Measurements from ENCODE around the gene SLC6A4. TPM values are rescaled to one million over a fixed set of nuclear protein-coding genes. Genes with fewer than 3 reads are reported as not detected.
"Not testable (repeated sequence)": the region's sequence is repeated elsewhere in the genome, so short reads cannot be mapped to it uniquely, and the experiment has no call there.

Gene SLC6A4
- total RNA-seq, 2 experiments from 2014 or later, result 0.10 TPM; not detected in 1

DNA sequence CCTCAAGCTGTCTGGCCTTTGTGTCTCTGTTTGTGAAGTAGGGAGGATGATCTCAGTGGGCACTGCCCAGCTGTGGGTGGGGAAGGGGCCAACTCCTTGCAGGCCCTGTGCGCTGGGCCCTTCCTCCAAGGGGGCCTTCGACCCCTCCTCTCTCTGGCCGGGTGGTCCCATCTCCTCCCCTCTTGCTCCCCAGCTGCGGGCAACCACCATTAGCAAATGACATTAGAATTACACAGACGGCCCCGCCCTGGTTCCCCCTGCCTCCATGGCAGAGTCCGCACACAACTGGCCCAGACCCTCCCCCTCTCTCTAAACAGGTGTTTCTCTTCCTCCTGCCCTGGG is 2.5 kb upstream of the SLC6A4 start:
- no peak overlapping the region for H3K27ac Mint-ChIP-seq
- no peak overlapping the region for H3K4me3 Mint-ChIP-seq
- POLR2A ChIA-PET, result no interaction called here
- peaks cover 58% of the 10 kb centered on the region for H3K27me3 Mint-ChIP-seq (ENCODE audit: low read depth)
- no peak for ATAC-seq
- no peak for DNase-seq
- CTCF ChIA-PET, result interaction anchor here (1.5 to 1.7 kb wide), 2 partner anchors 113 to 133 kb away, joined by 5 to 7 read pairs; no protein-coding TSS in a partner anchor
- peaks cover 31% of the 10 kb centered on the region for H3K4me1 Mint-ChIP-seq (ENCODE audit: low read depth)
- no peaks in the 10 kb centered on the region for H3K9me3 Mint-ChIP-seq (ENCODE audit: insufficient read depth)
- H3K36me3 Mint-ChIP-seq (ENCODE audit: low read depth), result no peaks in the 10 kb centered on the region

DNA sequence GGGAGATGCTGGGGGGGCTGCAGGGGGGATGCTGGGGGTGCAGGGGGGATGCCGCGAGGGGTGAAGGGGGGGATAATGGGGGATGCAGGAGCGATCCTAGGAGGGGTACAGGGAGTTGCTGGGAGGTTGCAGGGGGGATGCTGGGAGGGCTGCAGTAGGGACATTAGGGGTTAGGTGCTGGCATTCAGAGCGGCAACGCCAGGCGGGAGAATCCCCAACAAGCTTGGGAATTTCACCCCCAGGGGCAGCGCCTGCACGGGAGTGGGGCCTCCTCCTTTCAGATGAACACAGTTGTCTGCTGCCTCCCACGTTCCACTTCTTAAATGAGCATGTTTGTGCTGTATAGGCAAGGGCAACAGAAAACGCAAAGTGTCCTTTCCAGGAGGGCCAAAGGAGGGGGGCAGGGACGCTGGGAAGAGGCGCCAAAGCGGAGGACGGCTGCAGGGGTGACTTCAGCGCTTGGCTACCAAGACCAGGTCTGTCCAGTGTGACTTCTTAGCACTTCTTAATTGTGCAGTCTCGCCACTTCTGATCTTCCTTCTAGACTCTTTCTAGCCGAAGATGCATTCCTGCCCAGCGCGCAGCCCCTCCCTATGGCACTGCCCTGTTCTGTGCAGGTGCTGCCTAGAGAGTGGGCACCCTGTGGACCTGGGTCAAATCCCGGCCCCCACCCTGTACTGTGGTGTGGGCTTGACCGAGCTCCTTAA is 2.0 kb upstream of the SLC6A4 start:
- ATAC-seq, result no peak
- ChIA-PET POLR2A (no interaction called here), CTCF (interaction anchor here (1.7 to 3.0 kb wide), 3 partner anchors 12 to 132 kb away, joined by 5 to 17 read pairs (median 5); no protein-coding TSS in a partner anchor)
- Mint-ChIP-seq H3K9me3 (ENCODE audit: insufficient read depth) (no peaks in the 10 kb centered on the region), H3K27me3 (ENCODE audit: low read depth) (peaks cover 61% of the 10 kb centered on the region), H3K4me3 (no peak overlapping the region), H3K4me1 (ENCODE audit: low read depth) (peaks cover 31% of the 10 kb centered on the region), H3K27ac (no peak overlapping the region), H3K36me3 (ENCODE audit: low read depth) (no peaks in the 10 kb centered on the region)
- no peak for DNase-seq

DNA sequence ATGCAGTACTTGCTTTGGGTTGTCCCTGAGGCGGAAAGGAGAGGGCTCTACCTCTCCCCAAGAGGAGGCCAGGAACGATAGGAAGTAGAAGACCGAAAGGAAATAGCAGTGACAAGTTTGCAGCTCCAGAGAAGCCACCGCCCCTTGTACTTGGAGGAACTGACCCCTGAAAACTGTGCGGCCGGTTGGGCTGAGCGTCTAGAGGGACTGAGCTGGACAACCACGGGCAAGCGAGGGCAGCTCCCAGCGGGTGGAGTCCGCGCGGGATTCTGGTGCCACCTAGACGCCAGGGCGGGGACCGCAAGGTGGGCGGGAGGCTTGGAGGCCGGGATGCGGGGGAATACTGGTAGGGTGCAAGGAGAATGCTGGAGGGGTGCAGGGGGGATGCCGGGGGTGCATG is 1.3 kb upstream of the SLC6A4 start:
- peaks cover 31% of the 10 kb centered on the region for H3K4me1 Mint-ChIP-seq (ENCODE audit: low read depth)
- no peaks in the 10 kb centered on the region for H3K9me3 Mint-ChIP-seq (ENCODE audit: insufficient read depth)
- H3K27ac Mint-ChIP-seq, result no peak overlapping the region
- CTCF ChIA-PET, result interaction anchor here (1.1 to 3.0 kb wide), 7 partner anchors 11 to 141 kb away, joined by 3 to 17 read pairs (median 5); no protein-coding TSS in a partner anchor
- no peaks in the 10 kb centered on the region for H3K36me3 Mint-ChIP-seq (ENCODE audit: low read depth)
- peak overlapping the region; percentile 53 for H3K4me3 Mint-ChIP-seq
- POLR2A ChIA-PET, result no interaction called here
- ATAC-seq, result no peak
- DNase-seq, result peak; percentile 28
- peaks cover 65% of the 10 kb centered on the region for H3K27me3 Mint-ChIP-seq (ENCODE audit: low read depth)

DNA sequence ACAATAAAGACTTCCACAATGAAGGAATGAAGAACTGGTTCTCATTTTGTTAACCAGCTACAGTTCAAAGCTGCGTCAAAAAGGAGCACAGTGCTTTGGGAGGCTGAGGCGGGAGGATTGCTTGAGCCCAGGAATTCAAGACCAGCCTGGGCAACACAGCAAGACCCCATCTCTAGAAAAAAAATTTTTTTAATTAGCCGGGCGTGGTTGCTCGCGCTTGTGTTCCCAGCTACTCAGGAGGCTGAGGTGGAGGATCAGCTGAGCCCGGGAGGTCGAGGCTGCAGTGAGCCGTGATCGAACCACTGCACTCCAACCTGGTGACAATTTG is 764 bp upstream of the SLC6A4 start:
- POLR2A ChIA-PET, result no interaction called here
- Mint-ChIP-seq H3K27ac (no peak overlapping the region), H3K27me3 (ENCODE audit: low read depth) (peaks cover 65% of the 10 kb centered on the region), H3K36me3 (ENCODE audit: low read depth) (no peaks in the 10 kb centered on the region), H3K9me3 (ENCODE audit: insufficient read depth) (no peaks in the 10 kb centered on the region), H3K4me3 (peak overlapping the region; percentile 68), H3K4me1 (ENCODE audit: low read depth) (peaks cover 31% of the 10 kb centered on the region)
- ATAC-seq (no peak), DNase-seq (no peak)
- CTCF ChIA-PET, result interaction anchor here (1.1 to 3.0 kb wide), 7 partner anchors 11 to 140 kb away, joined by 3 to 17 read pairs (median 5); no protein-coding TSS in a partner anchor

DNA sequence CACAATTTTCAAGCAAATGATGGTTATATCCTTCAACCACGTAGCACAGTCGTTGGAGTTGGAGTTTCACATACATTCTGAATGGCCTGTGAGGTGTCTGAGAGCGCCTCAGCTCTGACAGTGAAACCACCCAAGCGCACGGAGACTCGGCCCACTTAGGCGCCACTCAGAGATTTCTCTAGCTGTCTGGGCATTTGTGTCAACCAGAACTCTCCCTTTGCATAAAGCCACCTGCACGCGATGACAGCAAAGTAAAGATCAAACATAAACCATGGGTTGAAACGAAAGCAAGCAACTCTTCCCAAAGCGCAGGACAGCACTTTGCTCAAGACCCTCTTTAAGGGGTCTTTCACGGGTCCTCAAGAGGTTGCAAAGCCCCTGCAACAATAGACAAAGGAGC is 533 bp downstream of the SLC6A4 start:
- DNase-seq (no peak), ATAC-seq (peak; percentile 43)
- CTCF ChIA-PET, result interaction anchor here (0.8 to 3.0 kb wide), 7 partner anchors 15 to 300 kb away, joined by 3 to 17 read pairs (median 5); partner anchors contain the start of gene TMIGD1

DNA sequence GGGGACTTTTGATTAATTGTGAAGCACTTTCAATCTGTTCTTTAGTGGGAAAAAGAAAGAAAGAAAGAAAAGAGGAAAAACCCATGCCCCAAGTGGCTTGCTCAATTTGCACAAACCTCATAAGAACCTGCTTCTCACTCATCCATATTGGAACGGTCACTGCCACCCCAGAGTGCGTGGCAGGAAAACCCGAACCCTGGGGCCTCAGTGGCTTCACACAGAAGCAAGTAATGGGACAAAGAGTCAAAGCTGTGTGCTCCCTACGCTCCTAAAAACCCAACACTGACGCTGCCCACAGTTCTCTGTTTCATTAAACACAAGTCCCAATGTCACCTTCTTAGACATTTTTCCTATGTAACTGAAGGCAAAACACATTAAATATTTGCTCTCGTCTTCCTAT is 1.2 kb downstream of the SLC6A4 start:
- peaks cover 69% of the 10 kb centered on the region for H3K27me3 Mint-ChIP-seq (ENCODE audit: low read depth)
- no peaks in the 10 kb centered on the region for H3K9me3 Mint-ChIP-seq (ENCODE audit: insufficient read depth)
- ChIA-PET POLR2A (no interaction called here), CTCF (interaction anchor here (0.8 to 3.0 kb wide), 7 partner anchors 14 to 300 kb away, joined by 3 to 17 read pairs (median 3); partner anchors contain the start of gene TMIGD1)
- H3K36me3 Mint-ChIP-seq (ENCODE audit: low read depth), result no peaks in the 10 kb centered on the region
- no peak overlapping the region for H3K4me3 Mint-ChIP-seq
- H3K4me1 Mint-ChIP-seq (ENCODE audit: low read depth), result peaks cover 30% of the 10 kb centered on the region
- H3K27ac Mint-ChIP-seq, result no peak overlapping the region
- DNase-seq (no peak), ATAC-seq (no peak)

More for the DNA sequence above, 533 bp downstream of the SLC6A4 start:
- POLR2A ChIA-PET, result no interaction called here
- Mint-ChIP-seq H3K4me3 (peak overlapping the region; percentile 53), H3K27ac (no peak overlapping the region), H3K27me3 (ENCODE audit: low read depth) (peaks cover 72% of the 10 kb centered on the region), H3K36me3 (ENCODE audit: low read depth) (no peaks in the 10 kb centered on the region), H3K4me1 (ENCODE audit: low read depth) (peaks cover 31% of the 10 kb centered on the region), H3K9me3 (ENCODE audit: insufficient read depth) (no peaks in the 10 kb centered on the region)

DNA sequence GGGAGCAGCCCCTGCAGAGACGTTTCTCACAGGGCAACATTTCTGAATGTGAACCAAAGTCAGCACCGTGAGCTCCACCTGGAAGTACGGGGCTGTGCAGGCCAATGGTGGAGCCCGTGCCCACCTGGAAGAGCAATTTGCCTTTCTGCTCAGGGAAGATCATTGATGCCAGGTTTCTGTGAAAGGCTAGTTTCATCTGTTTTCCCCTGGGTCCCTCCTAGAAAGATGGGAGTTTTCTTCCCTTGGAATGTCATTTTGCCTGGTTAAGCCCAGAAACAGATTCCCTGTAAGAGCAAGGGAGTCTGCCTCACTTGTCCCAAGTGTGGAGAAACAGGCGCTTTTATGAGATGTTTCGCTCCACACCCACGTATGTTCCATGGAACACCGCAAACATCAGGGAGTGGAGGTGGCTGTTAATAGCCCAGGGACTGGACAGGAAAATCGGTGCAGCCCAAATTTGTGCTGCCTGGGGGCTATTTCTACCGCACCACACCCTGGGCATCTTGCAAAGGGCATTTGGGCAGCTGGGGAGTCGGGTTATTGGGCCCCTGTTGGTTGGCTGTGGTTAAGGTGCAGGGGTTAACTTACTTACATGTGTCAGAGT is 2.6 kb downstream of the SLC6A4 start:
- no peak for DNase-seq
- POLR2A ChIA-PET, result no interaction called here
- Mint-ChIP-seq H3K4me1 (ENCODE audit: low read depth) (peaks cover 22% of the 10 kb centered on the region), H3K4me3 (no peak overlapping the region), H3K9me3 (ENCODE audit: insufficient read depth) (no peaks in the 10 kb centered on the region), H3K27me3 (ENCODE audit: low read depth) (peaks cover 65% of the 10 kb centered on the region), H3K27ac (no peak overlapping the region), H3K36me3 (ENCODE audit: low read depth) (no peaks in the 10 kb centered on the region)
- CTCF ChIA-PET, result no interaction called here
- ATAC-seq, result no peak

DNA sequence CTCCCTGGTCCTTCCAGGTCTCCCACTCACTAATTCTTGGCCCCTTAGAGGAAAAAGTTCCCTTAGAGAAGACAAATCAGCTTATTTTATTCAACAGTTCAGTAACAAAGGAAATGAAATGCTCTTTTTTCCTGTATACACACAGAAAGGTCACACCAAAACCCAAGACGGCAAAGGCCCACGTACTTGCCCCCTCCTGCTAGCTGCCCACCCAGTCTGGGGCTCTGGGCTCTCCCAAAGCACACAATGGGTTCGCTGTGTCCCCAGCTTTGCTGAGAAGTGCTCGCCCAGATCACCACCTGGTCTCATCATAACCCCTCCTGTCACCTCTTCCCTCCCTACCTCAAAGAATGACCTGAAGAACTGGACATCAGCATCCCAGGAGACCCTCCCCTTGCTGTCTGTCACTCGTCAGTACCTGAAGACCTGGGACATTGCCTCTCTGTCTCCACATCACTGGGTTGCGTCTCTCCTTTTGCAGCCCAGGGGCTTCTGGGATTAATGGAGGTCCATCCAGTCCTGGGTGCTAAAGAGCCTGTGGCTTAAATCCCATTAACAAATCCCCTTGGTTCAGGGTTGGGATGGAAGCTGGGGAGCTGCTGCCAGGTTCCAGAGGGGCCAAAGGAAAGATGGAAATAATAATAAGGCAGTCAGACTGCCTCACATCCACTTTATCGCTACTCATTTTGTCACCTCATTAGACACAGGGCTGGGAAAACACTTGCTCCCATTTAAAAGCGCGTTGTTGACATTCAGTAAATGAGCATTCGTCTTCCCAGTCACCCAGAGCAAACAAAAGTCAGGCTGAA is 3.3 kb downstream of the SLC6A4 start:
- H3K27me3 Mint-ChIP-seq (ENCODE audit: low read depth), result peaks cover 59% of the 10 kb centered on the region
- H3K27ac Mint-ChIP-seq, result no peak overlapping the region
- POLR2A ChIA-PET, result interaction anchor here (0.5 kb wide), 1 partner anchor 16 kb away, joined by 3 read pairs; no protein-coding TSS in a partner anchor
- ATAC-seq, result no peak
- CTCF ChIA-PET, result interaction anchor here (1.0 kb wide), 1 partner anchor 107 kb away, joined by 3 read pairs; no protein-coding TSS in a partner anchor
- H3K4me3 Mint-ChIP-seq, result no peak overlapping the region
- peaks cover 16% of the 10 kb centered on the region for H3K4me1 Mint-ChIP-seq (ENCODE audit: low read depth)
- DNase-seq, result no peak
- no peaks in the 10 kb centered on the region for H3K36me3 Mint-ChIP-seq (ENCODE audit: low read depth)
- no peaks in the 10 kb centered on the region for H3K9me3 Mint-ChIP-seq (ENCODE audit: insufficient read depth)

DNA sequence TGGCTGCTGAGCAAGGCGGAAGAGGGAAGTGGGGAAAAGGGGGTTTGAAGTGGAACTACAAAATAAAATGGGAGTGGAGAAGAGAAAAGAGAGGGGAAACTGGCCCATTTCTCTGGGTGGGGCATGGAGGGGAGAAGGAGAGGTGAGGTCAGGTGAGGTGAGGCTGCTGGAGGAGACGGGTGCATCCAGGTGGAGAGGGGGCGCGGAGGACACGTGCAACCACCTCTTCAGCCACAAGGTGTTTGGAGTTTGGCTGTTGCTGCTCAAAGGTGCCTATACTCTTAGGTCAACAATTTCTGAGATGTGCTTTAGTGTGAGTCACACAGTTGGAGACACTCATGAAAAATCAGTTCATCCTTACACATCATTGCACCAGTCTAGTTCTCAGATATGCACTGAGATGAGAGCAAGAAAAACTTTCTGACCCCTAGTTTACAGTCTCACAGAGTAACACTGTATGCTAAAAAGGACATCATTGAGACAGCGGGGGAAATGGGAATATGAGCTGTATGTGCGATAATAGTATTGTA is 4.8 kb downstream of the SLC6A4 start:
- CTCF ChIA-PET, result no interaction called here
- Mint-ChIP-seq H3K27me3 (ENCODE audit: low read depth) (peaks cover 53% of the 10 kb centered on the region), H3K27ac (no peak overlapping the region), H3K36me3 (ENCODE audit: low read depth) (no peaks in the 10 kb centered on the region), H3K9me3 (ENCODE audit: insufficient read depth) (no peaks in the 10 kb centered on the region), H3K4me3 (no peak overlapping the region), H3K4me1 (ENCODE audit: low read depth) (peaks cover 7% of the 10 kb centered on the region)
- POLR2A ChIA-PET, result no interaction called here
- no peak for ATAC-seq
- no peak for DNase-seq

DNA sequence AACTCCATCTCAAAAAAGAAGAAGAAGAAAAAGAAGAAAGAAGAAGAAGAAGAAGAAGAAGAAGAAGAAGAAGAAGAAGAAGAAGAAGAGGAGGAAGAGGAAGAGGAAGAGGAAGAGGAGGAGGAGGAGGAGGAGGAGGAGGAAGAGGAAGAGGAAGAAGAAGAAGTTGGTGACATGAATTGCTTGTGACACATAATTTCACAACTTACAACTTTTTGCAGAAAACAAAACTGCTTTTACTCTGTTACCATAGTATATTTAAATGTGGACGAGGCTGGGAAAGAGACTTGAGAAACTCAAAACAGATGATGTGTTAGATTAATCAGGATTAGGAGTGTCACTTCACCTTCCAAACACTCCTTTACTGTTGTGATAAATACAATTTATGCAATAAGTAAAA is 5.5 kb downstream of the SLC6A4 start:
- DNase-seq; ATAC-seq; CTCF ChIA-PET; POLR2A ChIA-PET; H3K27ac Mint-ChIP-seq; H3K4me3 Mint-ChIP-seq; H3K36me3 Mint-ChIP-seq (ENCODE audit: low read depth); H3K9me3 Mint-ChIP-seq (ENCODE audit: insufficient read depth); H3K4me1 Mint-ChIP-seq (ENCODE audit: low read depth): not testable (repeated sequence)
- H3K27me3 Mint-ChIP-seq (ENCODE audit: low read depth), result peaks cover 52% of the 10 kb centered on the region

DNA sequence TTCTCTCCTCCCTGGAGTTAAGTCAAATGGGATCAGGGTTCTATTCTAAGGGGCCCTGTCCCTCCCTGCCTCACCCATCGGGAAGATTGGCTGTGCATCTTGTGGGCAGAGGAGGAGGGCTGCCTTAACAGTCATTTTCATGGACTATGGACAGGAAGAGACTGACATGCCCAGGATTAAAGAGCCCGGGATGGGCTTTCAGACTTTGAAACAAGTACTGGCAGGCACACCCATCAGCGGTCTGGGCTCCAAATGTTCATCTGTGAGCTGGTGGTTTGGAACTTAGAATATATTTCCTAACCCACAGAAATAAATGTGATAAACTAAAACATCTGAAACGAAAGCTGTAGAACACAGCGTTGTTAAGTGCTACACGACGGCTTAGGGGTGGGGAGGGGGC is 6.5 kb downstream of the SLC6A4 start:
- ATAC-seq (no peak), DNase-seq (no peak)
- Mint-ChIP-seq H3K4me3 (no peak overlapping the region), H3K27ac (no peak overlapping the region), H3K36me3 (ENCODE audit: low read depth) (no peaks in the 10 kb centered on the region), H3K4me1 (ENCODE audit: low read depth) (no peaks in the 10 kb centered on the region), H3K27me3 (ENCODE audit: low read depth) (peaks cover 42% of the 10 kb centered on the region), H3K9me3 (ENCODE audit: insufficient read depth) (no peaks in the 10 kb centered on the region)
- ChIA-PET CTCF (interaction anchor here (1.4 kb wide), 1 partner anchor 25 kb away, joined by 3 read pairs; no protein-coding TSS in a partner anchor), POLR2A (no interaction called here)

Data from activated CD8-positive, alpha-beta T cell treated with anti-CD3 and anti-CD28 coated beads, Interleukin-2, amount 10 ng/mL, durations not matched to agents 7 days and 5 days (primary cell).